Peyer's patch (tissue), 4 donors: Measurements from ENCODE around the gene CHST1.

Source experiments
- CTCF ChIP-seq, 6 experiments: fragments of 450-650 bp in 4 of 6; fragments of 200-600 bp in 2 of 6; sonication (generic) in 1 of 6; IDR thresholded peaks; one replicate each; pipeline ENCODE4 v1.5.1; 2017 to 2019; ENCODE audit warnings: antibody characterized with exemption in 6 of 6, mild to moderate bottlenecking in 3 of 6, moderate library complexity in 1 of 6
- POLR2A ChIP-seq, 2 donors: fragments of 450-650 bp; IDR thresholded peaks; one replicate each; pipeline ENCODE4 v1.5.1; 2017; ENCODE audit warnings: antibody characterized with exemption in 2 of 2, mild to moderate bottlenecking in 2 of 2, moderate library complexity in 2 of 2

- TF ChIP-seq POLR2A (IDR thresholded peaks at IDR 0.05) (no peak), CTCF (IDR thresholded peaks at IDR 0.05) (no peak)
These were observed 20.2 kb downstream of the CHST1 start for GRCh38 chr11:45644981-45645889.
